GM19240 (cell line): ENCODE data around the gene ZMAT5.

ENCODE experiments used
- DNase-seq: peaks from one replicate; pipeline ENCODE4 v3.0.0; 2011; ENCODE audit warnings: low spot score; ENCODE audit not compliant: insufficient read length

Gene ZMAT5

DNA sequence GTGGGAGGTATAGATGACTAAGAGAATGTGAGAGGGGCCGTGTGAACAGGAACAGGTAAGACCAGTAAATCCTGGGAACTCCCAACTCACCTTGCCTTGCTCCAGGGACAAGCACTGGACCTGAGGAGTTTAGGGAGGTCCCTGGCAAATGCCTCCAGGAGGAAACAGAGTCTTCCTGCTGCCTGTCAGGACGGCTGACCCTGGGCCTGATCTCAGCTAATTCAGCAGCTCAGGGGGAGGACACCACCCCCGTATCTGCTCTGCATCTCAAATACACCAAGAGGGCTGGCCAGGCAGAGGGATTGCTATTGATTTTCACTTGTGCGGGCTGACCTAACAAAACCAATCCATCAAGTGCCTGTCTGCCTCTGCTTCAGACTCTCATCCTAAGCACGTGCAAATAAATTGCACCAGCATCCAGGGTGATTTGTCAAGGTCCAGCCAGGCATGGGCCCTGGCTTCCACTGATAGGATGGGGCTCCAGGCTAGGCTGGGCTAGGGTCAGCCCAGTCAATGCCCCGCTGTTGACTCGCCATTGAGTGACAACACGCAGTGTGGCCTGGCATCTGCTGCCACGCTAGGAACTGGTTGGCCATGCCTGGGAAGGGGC is 20.7 kb upstream of the ZMAT5 start:
- DNase-seq: no peak

DNA sequence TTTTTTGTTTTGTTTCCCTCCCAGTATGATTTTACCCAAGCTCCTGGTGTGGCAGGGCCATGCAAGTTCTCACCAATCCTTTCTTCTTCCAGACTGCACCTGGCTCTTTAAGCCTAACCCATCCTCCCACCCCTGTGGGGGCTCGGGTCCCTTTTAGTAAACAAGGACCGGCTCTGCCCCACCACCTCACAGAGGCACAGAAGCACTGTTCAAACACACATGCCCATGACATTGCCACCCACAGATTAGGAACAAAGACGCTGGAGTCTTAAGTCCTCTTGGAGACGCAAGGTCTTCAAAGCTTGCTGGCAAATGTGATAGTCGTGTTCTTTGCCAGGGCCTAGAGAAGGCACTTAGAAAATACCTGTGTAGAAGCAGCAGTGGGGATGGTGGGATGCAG is 19.2 kb upstream of the ZMAT5 start:
- DNase-seq: no peak

DNA sequence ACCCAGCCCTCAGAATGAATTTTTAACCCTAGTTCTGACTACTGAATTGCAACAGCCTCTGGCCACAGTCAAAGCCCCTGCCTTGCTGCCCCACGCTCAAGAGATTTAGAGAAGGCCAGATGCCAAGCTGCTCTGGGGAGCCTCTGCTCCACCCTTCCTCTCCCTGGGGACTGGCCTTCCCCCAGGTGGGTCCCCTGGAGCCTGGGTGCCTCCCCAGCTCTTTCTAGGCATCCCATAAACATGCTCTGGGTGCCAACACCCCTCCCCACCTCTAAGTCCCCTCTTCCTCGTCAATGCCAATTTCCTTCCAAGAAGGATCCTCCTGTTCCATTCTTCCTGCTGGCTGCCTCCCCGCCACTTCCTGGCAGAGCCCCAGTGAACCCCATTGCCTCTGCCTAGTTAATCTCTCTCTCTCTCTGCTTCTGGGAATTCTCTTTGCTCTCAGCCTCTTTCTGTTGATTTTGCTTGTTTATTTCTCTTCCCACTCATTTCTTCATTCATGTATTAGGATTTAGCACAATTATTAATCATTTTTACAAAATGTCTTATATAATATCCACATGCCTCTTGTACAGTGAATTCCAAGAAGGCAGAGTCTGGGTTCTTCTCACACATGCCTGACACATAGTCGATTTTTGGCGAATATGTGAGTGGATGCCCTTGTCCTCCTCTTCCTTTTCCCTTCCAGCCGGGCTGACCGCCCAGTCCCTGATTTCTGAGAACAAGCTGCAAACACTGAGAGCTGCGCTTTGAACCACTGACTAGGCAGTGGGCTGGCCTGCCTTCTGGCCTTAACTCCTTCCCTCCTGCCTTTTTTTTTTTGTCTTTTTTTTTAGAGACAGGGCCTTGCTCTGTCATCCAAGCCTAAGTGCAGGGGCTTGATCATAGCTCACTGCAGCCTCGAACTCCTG is 17.9 kb upstream of the ZMAT5 start:
- no peak for DNase-seq

DNA sequence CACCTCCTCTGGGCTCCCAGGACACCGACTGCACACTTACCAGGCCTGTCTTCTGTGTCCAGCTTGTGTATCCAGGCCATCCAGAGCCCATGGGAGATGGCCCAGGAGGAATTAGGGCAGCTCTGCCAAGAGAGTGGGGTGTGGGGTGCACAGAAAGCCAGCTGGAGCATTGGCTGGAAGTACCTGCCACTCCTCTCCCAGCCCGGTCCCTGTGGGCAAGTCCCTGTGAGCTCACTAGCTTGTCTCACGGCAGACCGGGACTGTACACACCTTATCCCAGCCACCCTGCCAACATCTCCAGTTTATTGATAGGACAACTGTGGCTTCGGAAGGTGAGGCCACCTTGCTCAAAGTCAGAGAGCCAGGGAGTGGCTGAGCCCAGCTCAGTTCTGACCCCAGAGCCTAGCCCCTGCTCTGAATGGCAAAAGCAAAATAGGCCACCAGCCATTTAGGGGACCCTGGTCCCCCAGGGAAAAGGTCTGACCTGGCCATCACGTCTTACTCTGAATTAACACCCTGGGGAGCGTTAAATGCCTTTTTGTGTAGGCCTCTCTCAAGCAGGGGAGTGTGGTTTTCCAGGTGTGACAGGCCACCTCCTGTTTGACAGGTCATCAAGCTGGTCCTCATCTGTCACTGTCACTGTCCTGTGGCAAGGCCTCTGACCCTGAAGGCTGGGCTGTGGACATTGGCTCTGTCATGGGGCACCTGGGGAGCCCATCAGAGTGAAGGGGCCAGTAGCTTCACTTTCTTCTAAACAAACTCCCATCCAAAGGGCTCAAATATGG is 15.4 kb upstream of the ZMAT5 start:
- DNase-seq: no peak

DNA sequence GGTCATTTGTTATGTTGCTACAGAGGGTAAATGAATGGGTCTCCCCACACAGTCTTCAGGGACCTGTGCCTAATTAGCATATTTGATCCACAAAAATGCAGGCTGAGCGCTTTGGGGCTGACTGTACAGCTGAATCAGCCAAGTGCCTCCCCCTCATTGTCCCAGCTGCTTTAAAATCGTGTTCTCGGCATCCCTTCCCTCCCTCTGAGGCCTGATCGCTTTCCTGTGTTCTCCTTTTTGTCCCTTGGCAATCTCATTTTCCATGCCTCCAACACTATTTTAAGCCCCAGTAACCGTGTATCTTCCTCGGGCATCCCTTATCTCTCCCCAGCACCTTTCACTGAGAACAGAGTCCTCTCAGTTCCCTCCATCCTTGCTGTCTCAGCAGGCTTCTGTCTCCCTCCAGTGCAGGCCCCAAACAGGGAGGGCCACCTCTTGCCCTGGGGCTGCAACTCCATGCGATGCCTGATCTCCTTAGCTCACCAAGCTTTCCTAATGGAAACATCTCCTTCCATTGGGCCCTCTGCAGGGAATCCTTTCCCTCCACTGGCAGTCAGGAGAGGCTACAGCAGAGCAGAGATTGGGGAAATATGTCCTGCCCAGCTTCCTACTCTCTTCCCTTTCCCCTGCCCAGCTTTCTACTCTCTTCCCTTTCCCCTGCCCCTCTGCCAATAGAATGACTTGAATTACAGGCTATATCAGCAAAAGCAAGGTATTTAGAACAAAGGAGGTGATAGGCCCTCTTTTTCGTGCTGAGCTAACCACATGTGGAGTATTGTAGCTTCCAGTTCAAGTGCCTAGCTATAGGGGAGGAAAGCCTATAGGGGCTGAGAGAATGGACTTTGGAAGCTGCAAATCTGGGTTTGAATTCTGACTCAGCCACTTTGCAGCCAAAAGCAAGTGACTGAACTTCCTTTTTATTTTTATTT is 14.2 kb upstream of the ZMAT5 start:
- DNase-seq: no peak

DNA sequence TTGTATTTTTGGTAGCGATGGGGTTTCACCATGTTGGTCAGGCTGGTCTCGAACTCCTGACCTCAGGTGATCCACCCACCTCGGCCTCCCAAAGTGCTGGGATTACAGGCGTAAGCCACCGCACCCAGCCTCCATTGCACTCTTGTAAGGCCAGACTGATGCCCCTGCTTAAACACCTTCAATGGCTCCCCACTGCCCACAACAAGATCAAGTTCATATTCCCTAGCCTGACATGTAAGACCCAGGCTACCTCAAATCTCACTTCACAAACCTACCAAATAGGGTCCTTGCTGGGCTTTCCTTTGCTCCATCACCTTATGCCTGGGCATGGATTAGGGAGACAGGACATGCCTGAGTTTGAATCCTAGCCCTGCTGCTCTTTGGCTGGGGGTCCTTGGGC is 13.4 kb upstream of the ZMAT5 start:
- DNase-seq: no peak

DNA sequence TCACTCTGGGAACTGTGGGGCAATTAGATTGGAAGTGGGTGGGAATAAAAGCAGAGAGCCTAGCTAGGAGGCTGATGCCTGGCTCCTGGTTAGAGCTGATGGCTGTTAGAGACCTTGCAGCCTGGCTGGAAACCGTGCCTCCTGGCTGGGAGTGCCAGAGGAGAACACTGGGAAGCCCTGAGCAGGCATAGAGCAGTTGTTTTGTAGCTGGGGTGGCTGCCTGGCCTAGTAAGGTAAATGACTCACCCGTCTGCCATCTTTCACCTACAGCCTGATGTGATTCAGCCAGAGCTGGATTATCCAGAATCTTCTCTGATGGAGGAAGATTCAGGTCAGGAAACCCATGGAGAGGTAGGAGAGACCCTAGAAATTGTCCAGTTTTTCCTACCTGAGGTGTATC is 6.4 kb upstream of the ZMAT5 start:
- DNase-seq: no peak

DNA sequence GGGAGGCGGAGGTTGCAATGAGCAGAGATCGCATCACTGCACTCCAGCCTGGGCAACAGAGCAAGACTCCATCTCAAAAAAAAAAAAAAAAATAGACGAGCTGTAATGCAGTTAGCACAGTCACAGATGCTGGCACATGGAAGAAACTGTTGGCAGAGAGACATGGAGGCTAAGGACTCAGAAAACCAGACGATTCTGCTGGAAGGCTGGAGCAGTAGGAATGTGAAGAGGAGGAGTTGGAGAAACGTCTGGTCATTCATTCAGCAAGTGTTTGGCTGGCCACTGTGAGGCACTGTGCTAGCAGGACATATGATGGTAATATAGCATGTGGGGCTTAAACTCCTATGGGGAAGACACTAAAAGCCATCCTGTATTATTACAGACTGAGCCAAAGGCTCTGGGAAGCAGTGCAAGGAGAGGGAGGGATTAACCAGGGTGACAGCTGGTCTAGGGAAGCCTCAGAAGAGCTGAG is 5.4 kb upstream of the ZMAT5 start:
- DNase-seq: no peak

DNA sequence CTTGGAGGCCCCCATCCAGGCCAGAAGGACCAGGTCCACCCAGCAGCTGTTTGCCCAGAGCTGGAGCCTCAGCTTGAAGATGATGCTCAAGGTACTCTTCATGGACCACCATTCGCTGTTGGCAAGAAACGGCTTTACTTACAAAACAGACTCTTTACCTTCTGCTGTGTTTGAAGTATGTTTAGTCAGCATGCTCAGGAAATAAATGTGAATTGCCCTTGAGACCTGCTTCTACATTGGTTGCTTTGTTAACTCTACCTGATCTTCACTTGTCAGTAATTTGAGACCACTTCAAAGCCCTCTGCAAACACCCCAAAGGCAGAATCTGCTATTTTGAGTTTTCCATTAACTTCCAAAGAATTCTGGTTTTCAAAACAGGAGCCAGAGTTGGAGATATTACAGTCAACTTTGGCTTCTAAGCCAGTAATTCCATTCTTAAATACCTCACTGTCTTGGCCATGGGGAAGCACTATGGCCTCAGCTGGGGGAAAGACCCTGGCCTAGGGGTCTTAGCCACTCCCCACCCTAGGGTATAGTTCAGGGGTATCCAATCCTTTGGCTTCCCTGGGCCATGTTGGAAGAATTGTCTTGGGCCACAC is 3.0 kb upstream of the ZMAT5 start:
- DNase-seq: no peak

DNA sequence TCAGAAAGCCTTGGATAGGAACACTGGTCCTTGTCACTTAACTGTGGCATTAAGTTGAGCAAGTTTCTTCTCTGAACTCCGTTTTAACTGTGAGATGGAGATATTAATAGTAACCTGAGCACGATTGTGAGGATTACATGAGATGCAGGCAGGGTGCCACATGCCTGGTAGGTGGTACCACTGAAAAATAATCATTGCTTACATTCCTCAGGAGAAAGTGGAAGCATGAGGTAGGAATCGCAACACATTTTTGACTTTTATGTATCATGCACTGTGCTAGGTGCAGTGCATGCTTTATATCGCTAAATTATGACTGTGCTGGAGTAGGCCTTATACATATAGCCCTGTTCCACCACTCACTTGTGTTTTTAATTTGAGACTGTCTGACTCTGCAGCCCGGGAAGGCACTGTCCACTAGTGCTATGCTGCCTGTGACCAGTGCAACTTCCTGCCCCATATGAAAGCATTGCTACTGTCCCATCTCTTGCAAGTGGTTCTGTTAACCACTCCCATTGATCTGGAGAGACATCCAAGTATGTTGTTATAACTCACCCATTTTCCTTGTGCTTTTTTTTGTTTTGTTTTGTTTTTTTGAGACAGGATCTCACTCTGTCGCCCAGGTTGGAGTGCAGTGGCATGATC is 1.4 kb upstream of the ZMAT5 start:
- DNase-seq: no peak

DNA sequence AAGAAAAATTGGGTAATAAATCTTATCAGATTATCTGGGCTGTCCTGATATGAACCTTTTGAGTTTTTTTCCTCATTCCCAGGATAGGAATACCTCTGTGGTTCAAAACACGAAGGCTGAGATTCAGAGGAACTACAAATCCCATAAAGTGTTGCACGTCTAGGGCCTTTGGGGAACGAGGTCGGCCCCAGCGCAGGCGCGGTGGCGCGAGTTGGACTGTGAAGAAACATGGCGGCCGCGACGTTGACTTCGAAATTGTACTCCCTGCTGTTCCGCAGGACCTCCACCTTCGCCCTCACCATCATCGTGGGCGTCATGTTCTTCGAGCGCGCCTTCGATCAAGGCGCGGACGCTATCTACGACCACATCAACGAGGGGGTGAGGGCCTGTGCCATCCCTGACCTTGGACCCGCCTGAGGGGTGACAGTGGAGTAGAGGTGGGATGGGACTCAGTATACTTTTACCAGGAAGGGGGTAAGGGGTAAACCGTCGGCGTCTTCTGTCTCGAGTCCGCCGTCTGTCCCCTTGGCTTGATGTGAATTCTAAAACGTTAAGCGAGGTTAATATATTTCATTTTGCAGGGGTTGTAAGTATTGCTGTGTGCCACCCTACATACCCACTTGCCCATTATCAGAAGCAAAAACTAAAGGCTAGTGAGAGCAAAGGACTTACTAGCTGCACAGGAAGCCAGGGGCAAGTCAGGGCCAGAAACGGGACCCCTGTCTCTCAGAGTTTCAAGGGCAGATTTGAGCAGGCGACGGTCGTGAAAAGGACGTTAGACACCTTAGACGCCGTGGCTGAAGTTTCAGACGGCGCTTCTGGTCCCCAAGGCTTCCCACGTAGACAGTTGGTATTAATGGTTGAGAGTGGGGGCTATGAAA is 604 bp upstream of the ZMAT5 start, which contains the start of gene UQCR10:
UQCR10 (plus strand) TSS at position 199 of the 881 bp plus-strand sequence; CDS start at position 229, 30 bp downstream.
- peak; percentile 95 for DNase-seq

DNA sequence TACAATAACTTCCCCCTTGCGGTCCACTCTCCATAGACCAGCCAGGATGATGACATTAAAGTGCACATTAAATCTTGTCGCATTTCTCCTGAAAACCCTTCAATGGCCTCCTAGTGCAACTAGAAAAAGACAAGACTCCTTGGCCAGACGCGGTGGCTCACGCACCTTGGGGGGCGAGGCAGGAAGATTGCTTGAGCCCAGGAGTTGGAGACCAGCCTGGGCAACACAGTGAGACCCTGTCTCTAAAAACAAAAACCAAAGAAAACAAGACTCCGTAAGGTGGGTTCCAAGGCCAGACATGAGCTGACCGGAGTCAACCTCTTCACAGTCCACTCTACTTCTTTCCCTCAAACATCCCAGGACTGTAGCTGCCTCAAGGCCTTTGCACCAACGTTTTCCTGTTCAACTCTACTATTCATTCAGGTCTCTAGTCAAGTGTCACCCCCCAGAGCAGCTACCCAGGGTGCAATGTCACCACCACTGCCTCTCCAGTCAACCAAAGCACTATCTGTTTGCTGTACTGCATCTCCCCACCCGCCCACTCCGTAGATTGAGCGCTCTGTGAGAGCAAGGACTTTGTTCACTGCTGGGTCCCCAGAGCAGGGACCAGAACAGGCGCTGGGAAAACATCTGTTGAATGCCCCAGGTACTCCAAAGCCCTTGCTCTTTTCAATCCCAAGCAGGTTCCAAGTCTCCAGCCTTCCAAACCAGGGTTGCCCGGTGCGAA is 739 bp downstream of the ZMAT5 start:
- DNase-seq: peak; percentile 19

DNA sequence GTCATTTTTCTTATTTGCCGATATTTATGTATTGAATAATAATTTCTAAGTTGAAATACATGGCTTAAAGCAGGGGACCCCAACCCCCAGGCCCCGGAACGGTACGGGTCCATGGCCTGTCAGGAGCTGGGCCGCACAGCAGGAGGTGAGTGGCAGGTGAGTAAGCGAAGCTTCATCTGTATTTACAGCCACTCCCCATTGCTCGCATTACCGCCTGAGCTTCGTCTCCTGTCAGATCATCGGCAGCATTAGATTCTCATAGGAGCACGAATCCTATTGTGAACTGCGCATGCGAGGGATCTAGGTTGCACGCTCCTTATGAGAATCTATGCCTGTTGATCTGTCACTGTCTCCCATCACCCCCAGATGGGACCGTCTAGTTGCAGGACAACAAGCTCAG is 4.5 kb downstream of the ZMAT5 start:
- DNase-seq: no peak

DNA sequence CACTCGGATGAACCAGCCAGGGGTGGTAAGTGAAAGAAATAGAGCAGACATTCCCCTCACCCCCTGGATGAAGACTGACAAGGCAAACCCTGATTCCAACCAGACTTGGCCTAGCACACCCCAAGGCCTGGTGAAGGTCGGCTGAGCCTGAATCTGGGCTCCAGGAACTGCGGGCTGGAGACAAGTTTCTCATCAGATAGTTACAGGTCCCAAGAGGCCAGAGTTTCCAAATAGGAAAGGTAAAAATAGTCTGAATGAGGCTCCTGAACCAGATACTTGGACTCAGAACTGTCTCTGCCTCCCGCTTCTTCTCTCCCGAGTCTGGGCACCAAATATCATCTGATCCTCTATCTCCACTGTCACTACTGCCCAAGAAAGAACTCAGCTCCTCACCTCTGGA is 7.8 kb downstream of the ZMAT5 start:
- DNase-seq: no peak

DNA sequence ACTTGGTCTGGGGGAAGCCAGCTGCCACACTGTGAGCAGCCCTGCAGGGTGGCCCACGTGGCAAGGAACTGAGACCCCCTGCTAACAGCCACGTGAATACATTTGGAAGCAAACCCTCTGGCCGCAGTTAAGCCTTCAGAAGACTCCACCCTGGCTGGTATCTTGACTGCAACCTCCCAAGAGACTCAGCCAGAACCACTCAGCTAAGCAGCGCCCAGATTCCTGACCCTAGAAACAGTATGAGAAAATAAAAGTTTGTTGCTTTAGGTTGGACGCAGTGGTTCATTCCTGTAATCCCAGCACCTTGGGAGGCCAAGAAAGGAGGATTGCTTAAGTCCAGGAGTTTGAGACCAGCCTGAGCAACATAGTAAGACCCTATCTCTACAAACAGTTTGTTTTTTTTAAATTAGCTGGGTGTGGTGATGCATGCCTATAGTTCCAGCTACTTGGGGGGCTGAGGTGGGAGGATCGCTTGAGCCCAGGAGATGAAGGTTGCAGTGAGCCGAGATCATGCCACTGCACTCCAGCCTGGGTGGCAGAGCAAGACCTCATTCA is 8.7 kb downstream of the ZMAT5 start:
- no peak for DNase-seq

DNA sequence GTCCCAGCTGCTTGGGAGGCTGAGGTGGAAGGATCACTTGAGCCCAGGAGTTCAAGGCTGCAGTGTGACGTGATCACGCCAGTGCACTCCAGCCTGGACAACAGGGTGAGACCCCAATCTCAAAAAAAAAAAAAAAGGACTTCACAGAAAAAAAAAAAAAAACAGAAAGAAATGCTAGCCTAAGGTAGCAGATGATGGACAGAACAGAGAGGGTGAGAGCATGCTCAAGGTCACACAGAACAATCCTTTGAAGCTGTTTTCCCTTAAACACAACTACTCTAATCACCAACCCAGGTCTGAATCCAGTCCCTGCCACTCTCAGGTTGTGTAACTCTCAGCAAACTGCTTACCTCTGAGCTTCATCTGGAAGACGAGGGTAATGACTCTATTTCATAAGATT is 9.7 kb downstream of the ZMAT5 start:
- no peak for DNase-seq

DNA sequence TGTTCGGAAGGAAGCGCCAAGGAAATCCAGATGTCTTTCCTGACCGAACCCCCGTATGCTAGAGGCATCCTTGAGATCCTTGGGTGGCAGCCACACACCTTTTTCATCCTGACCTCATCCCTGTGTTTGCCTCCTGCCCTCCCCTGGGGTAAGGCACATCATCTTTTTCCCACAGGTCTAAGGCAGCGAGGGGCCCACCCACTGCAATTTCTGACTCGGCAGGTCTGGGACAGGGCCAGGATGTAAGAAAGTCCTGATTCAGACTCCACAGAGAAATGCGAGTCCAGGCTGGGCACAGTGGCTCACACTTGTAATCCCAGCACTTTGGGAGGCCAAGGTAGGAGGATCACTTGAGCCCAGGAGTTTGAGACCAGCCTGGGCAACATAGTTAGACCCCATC is 10.5 kb downstream of the ZMAT5 start:
- DNase-seq: no peak

DNA sequence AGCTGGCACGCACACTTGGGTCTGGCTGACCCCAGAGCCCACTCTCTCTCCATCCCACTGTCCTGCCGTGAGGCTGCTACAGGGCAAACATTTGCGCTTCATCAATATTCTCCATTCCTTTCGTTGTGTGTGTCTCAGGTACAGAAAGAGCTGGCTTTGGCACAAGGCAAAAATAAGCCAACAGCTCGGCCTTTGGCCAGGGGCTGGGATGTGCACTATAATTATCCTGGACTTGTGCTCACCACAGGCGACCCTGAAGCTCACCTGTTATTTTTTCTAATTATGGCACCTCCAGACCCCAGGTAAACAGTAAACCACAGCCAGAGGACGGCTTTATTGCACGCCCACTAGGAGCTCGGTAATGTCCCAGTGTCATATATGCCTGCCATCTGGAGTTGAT is 10.9 kb downstream of the ZMAT5 start:
- no peak for DNase-seq
